ENCODE results near the gene PRKAR1B. TPM values are rescaled to one million over a fixed set of nuclear protein-coding genes. Genes with fewer than 3 reads are reported as not detected.

The PRKAR1B gene
- total RNA-seq, 4 donors from 2014 or later, result 1.2 to 12.5 (median 3.6) TPM

DNA sequence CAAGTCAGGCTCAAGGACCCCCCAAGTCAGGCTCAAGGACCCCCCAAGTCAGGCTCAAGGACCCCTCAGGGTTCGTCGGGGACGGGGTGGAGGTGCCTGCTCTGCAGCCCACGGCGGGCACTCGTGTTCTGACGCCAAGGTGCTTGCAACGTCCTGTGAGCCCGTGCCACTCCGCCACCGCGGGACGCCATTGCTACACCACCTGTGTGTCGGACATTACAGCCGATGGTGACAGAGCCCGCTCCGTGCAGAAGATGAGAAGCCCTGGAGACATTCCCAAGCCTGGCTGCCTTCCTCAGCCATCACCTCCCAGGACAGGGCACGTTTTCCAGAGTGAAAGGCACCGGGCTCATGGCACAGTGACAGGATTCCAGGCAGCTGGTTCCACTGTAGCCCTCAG is 98.3 kb downstream of the PRKAR1B start:
- no peaks in the 10 kb centered on the region for H3K36me3 ChIP-seq
- H3K4me1 ChIP-seq, result no peaks in the 10 kb centered on the region
- in situ Hi-C loops (cut with MboI; ENCODE audit: low sequenced_read_pairs in 4 of 4) (no loop called here), intact Hi-C loops (cut with DNase I; ENCODE audit: low total_unique reads) (no loop called here)
- no peak for DNase-seq
- H3K27me3 ChIP-seq, result no peaks in the 10 kb centered on the region
- no peak for ATAC-seq
- no peaks in the 10 kb centered on the region for H3K9me3 ChIP-seq
- no peak overlapping the region for H3K27ac ChIP-seq
- TF ChIP-seq POLR2A (IDR thresholded peaks at IDR 0.05) (no peak), CTCF (IDR thresholded peaks at IDR 0.05 in 4 of 5, conservative IDR thresholded peaks at IDR 0.05 in 1 of 5) (no peak)
- H3K4me3 ChIP-seq, result no peak overlapping the region

GRCh38 chr7:628402-628763 is 98.7 kb downstream of the PRKAR1B start:
- no peak overlapping the region for H3K4me3 ChIP-seq
- intact Hi-C loops (cut with DNase I; ENCODE audit: low total_unique reads), result no loop called here
- H3K27ac ChIP-seq, result no peak overlapping the region
- H3K9me3 ChIP-seq, result no peaks in the 10 kb centered on the region
- no peak for ATAC-seq
- H3K4me1 ChIP-seq, result no peaks in the 10 kb centered on the region
- TF ChIP-seq CTCF (IDR thresholded peaks at IDR 0.05 in 4 of 5, conservative IDR thresholded peaks at IDR 0.05 in 1 of 5) (no peak), POLR2A (IDR thresholded peaks at IDR 0.05) (no peak)
- no peak for DNase-seq
- H3K36me3 ChIP-seq, result no peaks in the 10 kb centered on the region
- no peaks in the 10 kb centered on the region for H3K27me3 ChIP-seq
- in situ Hi-C loops (cut with MboI; ENCODE audit: low sequenced_read_pairs in 4 of 4), result no loop called here

DNA sequence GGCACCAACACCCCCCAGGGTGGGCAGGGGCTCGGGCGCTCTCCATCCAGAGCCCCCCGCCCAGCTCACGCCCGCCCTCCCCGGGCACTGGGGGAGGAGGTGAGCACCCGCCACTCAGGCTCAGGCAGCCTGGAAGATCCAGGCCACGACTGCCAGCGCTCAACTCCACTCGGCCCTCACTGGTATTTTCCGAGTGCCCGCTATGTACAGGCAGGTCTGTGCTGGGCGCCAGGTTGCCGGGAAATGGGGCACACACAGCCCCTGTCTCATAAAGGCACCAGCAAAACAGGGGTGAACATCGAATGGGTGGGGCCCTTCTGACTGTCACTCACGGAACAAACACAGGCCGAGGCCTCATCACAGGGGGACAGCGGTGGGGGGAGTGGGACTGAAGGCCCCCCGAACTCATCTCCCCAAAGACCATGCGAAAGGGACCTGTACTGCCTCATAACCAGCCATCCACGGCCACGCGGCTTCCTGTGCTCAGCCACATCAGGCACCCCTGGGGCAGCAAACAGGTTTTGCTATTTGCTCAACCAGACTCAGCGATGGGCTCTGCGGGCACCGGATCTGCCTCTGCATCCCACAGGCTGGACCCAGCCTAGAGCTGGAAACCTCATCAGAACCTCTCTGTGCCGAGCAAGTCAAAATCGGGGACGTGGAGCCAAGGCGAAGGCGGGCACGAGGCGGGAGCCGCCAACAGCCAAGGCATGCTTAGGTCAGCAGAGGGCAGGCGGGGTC is 99.2 kb downstream of the PRKAR1B start:
- ATAC-seq, result no peak

DNA sequence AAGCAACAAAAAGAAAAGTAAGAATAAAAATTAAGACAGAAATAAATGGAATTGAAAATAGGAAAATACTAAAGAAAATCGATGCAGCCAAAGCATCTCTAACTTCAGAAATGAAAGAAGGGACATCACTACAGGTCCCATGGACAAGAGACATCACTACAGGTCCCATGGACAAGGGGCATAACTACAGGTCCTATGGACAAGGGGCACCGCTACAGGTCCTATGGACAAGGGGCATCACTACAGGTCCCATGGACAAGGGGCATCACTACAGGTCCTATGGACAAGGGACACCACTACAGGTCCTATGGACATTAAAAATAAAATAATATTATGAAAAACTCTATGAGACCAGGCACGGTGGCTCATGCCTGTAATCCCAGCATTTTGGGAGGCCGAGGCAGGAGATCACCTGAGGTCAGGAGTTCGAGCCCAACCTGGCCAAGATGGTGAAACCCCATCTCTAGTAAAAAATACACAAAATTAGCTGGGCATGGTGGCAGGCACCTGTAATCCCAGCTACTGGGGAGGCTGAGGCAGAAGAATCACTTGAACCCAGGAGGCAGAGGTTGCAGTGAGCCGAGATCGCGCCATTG is 101.6 kb downstream of the PRKAR1B start:
- H3K36me3 ChIP-seq, result no peaks in the 10 kb centered on the region
- intact Hi-C loops (cut with DNase I; ENCODE audit: low total_unique reads), result no loop called here
- H3K27me3 ChIP-seq, result no peaks in the 10 kb centered on the region
- no peak for DNase-seq
- H3K9me3 ChIP-seq, result peaks cover 0 to 9% (median 5%) of the 10 kb centered on the region in 3 donors
- H3K4me3 ChIP-seq, result no peak overlapping the region
- H3K4me1 ChIP-seq, result no peaks in the 10 kb centered on the region
- in situ Hi-C loops (cut with MboI; ENCODE audit: low sequenced_read_pairs in 4 of 4), result no loop called here
- ATAC-seq, result no peak
- no peak for TF ChIP-seq POLR2A (IDR thresholded peaks at IDR 0.05)
- TF ChIP-seq CTCF (IDR thresholded peaks at IDR 0.05 in 4 of 5, conservative IDR thresholded peaks at IDR 0.05 in 1 of 5), result no peak
- no peak overlapping the region for H3K27ac ChIP-seq

More for the DNA sequence above, 99.2 kb downstream of the PRKAR1B start:
- Histone ChIP-seq H3K27me3 (no peaks in the 10 kb centered on the region), H3K9me3 (no peaks in the 10 kb centered on the region), H3K4me3 (no peak overlapping the region), H3K27ac (no peak overlapping the region), H3K4me1 (no peaks in the 10 kb centered on the region), H3K36me3 (no peaks in the 10 kb centered on the region)
- no peak for DNase-seq
- intact Hi-C loops (cut with DNase I; ENCODE audit: low total_unique reads), result no loop called here
- in situ Hi-C loops (cut with MboI; ENCODE audit: low sequenced_read_pairs in 4 of 4), result no loop called here
- TF ChIP-seq POLR2A (IDR thresholded peaks at IDR 0.05) (no peak), CTCF (IDR thresholded peaks at IDR 0.05 in 4 of 5, conservative IDR thresholded peaks at IDR 0.05 in 1 of 5) (no peak)

All from gastrocnemius medialis (tissue), 4 donors.